Activated T-cell treated with anti-CD3 and anti-CD28 coated beads for 24 hours (primary cell): ENCODE data around the gene DPP9.
"Not testable (repeated sequence)": the region's sequence is repeated elsewhere in the genome, so short reads cannot be mapped to it uniquely, and the experiment has no call there.

Source experiments
- DNase-seq: peaks from one replicate; pipeline ENCODE4 v3.0.0-alpha.2; 2020; ENCODE audit warnings: low read depth

DPP9 gene

GRCh38 chr19:4740092-4740491 lies 16.4 kb upstream of the DPP9 start:
- DNase-seq: no peak

GRCh38 chr19:4738734-4739133 lies 15.1 kb upstream of the DPP9 start:
- DNase-seq: no peak

GRCh38 chr19:4737955-4738600 lies 14.4 kb upstream of the DPP9 start:
- DNase-seq: no peak

GRCh38 chr19:4733755-4734345 lies 10.2 kb upstream of the DPP9 start:
- no peak for DNase-seq

GRCh38 chr19:4732680-4733114 lies 9.1 kb upstream of the DPP9 start:
- peak; percentile 37 for DNase-seq

- peak; percentile 46 for DNase-seq
Observed at GRCh38 chr19:4730740-4731171, 7.1 kb upstream of the DPP9 start.

GRCh38 chr19:4728871-4729270 lies 5.2 kb upstream of the DPP9 start:
- no peak for DNase-seq

GRCh38 chr19:4722671-4723594 lies 709 bp downstream of the DPP9 start:
- DNase-seq: no peak

- DNase-seq: no peak
Observed at GRCh38 chr19:4721196-4721595, 2.4 kb downstream of the DPP9 start.

GRCh38 chr19:4720037-4720700 lies 3.5 kb downstream of the DPP9 start:
- DNase-seq: no peak

GRCh38 chr19:4719499-4719866 lies 4.2 kb downstream of the DPP9 start:
- no peak for DNase-seq

- DNase-seq: no peak
Observed at GRCh38 chr19:4717966-4718701, 5.5 kb downstream of the DPP9 start.

GRCh38 chr19:4717191-4717965 lies 6.3 kb downstream of the DPP9 start:
- no peak for DNase-seq

GRCh38 chr19:4715529-4716221 lies 8.0 kb downstream of the DPP9 start:
- no peak for DNase-seq

GRCh38 chr19:4715178-4715528 lies 8.5 kb downstream of the DPP9 start:
- DNase-seq: not testable (repeated sequence)

GRCh38 chr19:4714016-4714415 lies 9.6 kb downstream of the DPP9 start:
- DNase-seq: no peak

GRCh38 chr19:4713384-4713951 lies 10.2 kb downstream of the DPP9 start:
- DNase-seq: no peak

GRCh38 chr19:4712771-4713170 lies 10.9 kb downstream of the DPP9 start:
- no peak for DNase-seq

GRCh38 chr19:4711211-4711610 lies 12.4 kb downstream of the DPP9 start:
- DNase-seq: no peak

- DNase-seq: no peak
Observed at GRCh38 chr19:4710281-4710600, 13.4 kb downstream of the DPP9 start.
